B cell (primary cell): ENCODE measurements around the gene INHBB. TPM values are rescaled to one million over a fixed set of nuclear protein-coding genes. Genes with fewer than 3 reads are reported as not detected.

Experiments used
- ATAC-seq: fragments of 200-7000 bp; cut with Tn5 transposase; one replicate; pipeline ENCODE4 v1.10.0; 2021; ENCODE audit warnings: low read depth, mild to moderate bottlenecking, moderate number of reproducible peaks, moderate library complexity
- CTCF ChIA-PET: fragments of 350-600 bp; sonication (Branson Sonifier 250); formaldehyde crosslinking; loops from one replicate; lab custom pipeline; 2021; ENCODE audit warnings: antibody characterized with exemption, inconsistent platforms; lab: Charles Lee
- POLR2A ChIA-PET: fragments of 350-600 bp; sonication (Branson Sonifier 250); formaldehyde crosslinking; loops from one replicate; lab custom pipeline; 2021; ENCODE audit warnings: antibody characterized with exemption; lab: Charles Lee
- DNase-seq: peaks from one replicate; pipeline ENCODE4 v3.0.0; 2013
- H2AFZ ChIP-seq: 2 replicates; pipeline ENCODE4 v1.6.1; 2012; ENCODE audit warnings: mild to moderate bottlenecking, low read depth, low read length; ENCODE audit not compliant: insufficient read depth, poor library complexity, severe bottlenecking
- H3K27ac ChIP-seq, 2 donors: 1 replicate in 1 of 2; 2 replicates in 1 of 2; pipeline ENCODE4 v1.5.1; 2012 to 2013; ENCODE audit warnings: low read length in 2 of 2, mild to moderate bottlenecking in 2 of 2, moderate library complexity in 1 of 2
- H3K27me3 ChIP-seq, 4 experiments: fragments of 200-600 bp in 1 of 4; sonication (generic) in 1 of 4; replicated peaks in 1 of 4; 1 replicate in 2 of 4; 2 replicates in 2 of 4; pipeline versions ENCODE4 v1.6.1 to v1.7.0; 2013 to 2016; ENCODE audit warnings: low read length in 3 of 4, mild to moderate bottlenecking in 2 of 4, mixed read lengths in 1 of 4, moderate library complexity in 1 of 4; ENCODE audit not compliant: insufficient read depth in 4 of 4, control insufficient read depth in 3 of 4; ENCODE audit errors: control extremely low read depth in 1 of 4
- H3K36me3 ChIP-seq, 2 experiments: replicated peaks in 1 of 2; 1 replicate in 1 of 2; 2 replicates in 1 of 2; pipeline versions ENCODE4 v1.6.1 to v1.7.1; 2013; ENCODE audit warnings: low read length in 1 of 2; ENCODE audit not compliant: insufficient read depth in 2 of 2, control insufficient read depth in 1 of 2; ENCODE audit errors: control extremely low read depth in 1 of 2, extremely low read depth in 1 of 2
- H3K4me1 ChIP-seq, 2 donors: fragments of 200-600 bp in 1 of 2; sonication (generic) in 1 of 2; 1 replicate in 1 of 2; 2 replicates in 1 of 2; pipeline versions ENCODE4 v1.5.1 to v1.6.1; 2013 to 2017; ENCODE audit warnings: low read length in 2 of 2; ENCODE audit not compliant: control insufficient read depth in 2 of 2, insufficient read depth in 2 of 2
- H3K4me2 ChIP-seq: replicated peaks from 2 replicates; pipeline ENCODE3; 2012; ENCODE audit warnings: mild to moderate bottlenecking, low read depth, low read length; ENCODE audit not compliant: poor library complexity, severe bottlenecking
- H3K4me3 ChIP-seq, 5 experiments: fragments of 200-600 bp in 1 of 5; sonication (generic) in 1 of 5; 1 replicate in 3 of 5; 2 replicates in 2 of 5; pipeline versions ENCODE4 v1.5.1 to v1.7.0; 2011 to 2016; ENCODE audit warnings: low read length in 4 of 5, mild to moderate bottlenecking in 4 of 5, low read depth in 2 of 5, control low read depth in 1 of 5, moderate library complexity in 1 of 5; ENCODE audit not compliant: insufficient read depth in 1 of 5; ENCODE audit errors: control extremely low read depth in 1 of 5, extremely low read depth in 1 of 5
- H3K79me2 ChIP-seq: fragments of 200-600 bp; sonication (generic); one replicate; pipeline ENCODE4 v1.6.0; 2016; ENCODE audit warnings: low read length; ENCODE audit not compliant: control insufficient read depth, insufficient read depth
- H3K9ac ChIP-seq: fragments of 200-600 bp; sonication (generic); 2 replicates; pipeline ENCODE4 v1.6.1; 2017; ENCODE audit warnings: mild to moderate bottlenecking, low read length, moderate library complexity
- H3K9me3 ChIP-seq, 3 donors: one replicate each; pipeline versions ENCODE4 v1.6.1 to v1.7.1; 2013; ENCODE audit warnings: low read length in 2 of 3; ENCODE audit not compliant: control insufficient read depth in 2 of 3, insufficient read depth in 1 of 3; ENCODE audit errors: control extremely low read depth in 1 of 3
- H4K20me1 ChIP-seq: 2 replicates; pipeline ENCODE4 v1.6.0; 2012; ENCODE audit warnings: mild to moderate bottlenecking, low read length; ENCODE audit not compliant: insufficient read depth, control insufficient read depth, poor library complexity, severe bottlenecking
- H3K27ac Mint-ChIP-seq: one replicate; pipeline ENCODE4 v1.8.0; 2021; ENCODE audit warnings: mixed read lengths
- H3K27me3 Mint-ChIP-seq: one replicate; pipeline ENCODE4 v1.8.0; 2021; ENCODE audit warnings: mixed read lengths
- H3K4me1 Mint-ChIP-seq: one replicate; pipeline ENCODE4 v1.8.0; 2021; ENCODE audit warnings: mixed read lengths
- H3K4me3 Mint-ChIP-seq: one replicate; pipeline ENCODE4 v1.8.0; 2021; ENCODE audit warnings: mixed read lengths
- H3K9me3 Mint-ChIP-seq: one replicate; pipeline ENCODE4 v1.8.0; 2022; ENCODE audit warnings: mixed read lengths; ENCODE audit not compliant: insufficient read depth
- EZH2 ChIP-seq: IDR thresholded peaks from 2 replicates; pipeline ENCODE4 v1.6.1; 2012; ENCODE audit warnings: borderline replicate concordance, low read depth, mild to moderate bottlenecking, moderate library complexity, low read length; ENCODE audit not compliant: insufficient read depth, poor library complexity, severe bottlenecking
- WGBS: methylation state at CpG from one replicate; pipeline ENCODE4 v1.1.5; 2013; ENCODE audit warnings: missing lambda C conversion rate; ENCODE audit not compliant: insufficient coverage; 5-methylcytosine and 5-hydroxymethylcytosine counted together
- intact Hi-C: fragments of 100-400 bp; cut with micrococcal nuclease; formaldehyde crosslinking; loops from one replicate; pipeline ENCODE4 v1.10.0; 2022
- polyA plus RNA-seq: library from polyadenylated mRNA; depleted of rRNA; stranded (reverse); fragments of >200 nt; gene quantifications from 2 replicates; pipeline ENCODE4 v1.2.3, GENCODE V29; 2012
- total RNA-seq, 2 donors: library from RNA; stranded (reverse); fragments of 120-200 nt in 1 of 2; gene quantifications; 1 replicate in 1 of 2; 2 replicates in 1 of 2; pipeline versions ENCODE4 v1.2.3 to v1.2.4, GENCODE V29; 2013 to 2022
- TF ChIP-seq, protein P1 (sequence below): fragments of 200-600 bp; IDR thresholded peaks from one replicate; pipeline ENCODE4 v1.8.0; 2022; ENCODE audit warnings: antibody characterized with exemption, mild to moderate bottlenecking

Gene INHBB
- total and polyA plus RNA-seq, 2 donors (not counting 1 experiment from before 2014, with no cell fraction given) = 0.03 TPM; not detected in 1

GRCh38 chr2:120367221-120367620, 21.3 kb downstream of the INHBB start:
- no peak overlapping the region for H3K27ac Mint-ChIP-seq
- Histone ChIP-seq H3K9me3 (no peaks in the 10 kb centered on the region), H3K79me2 (no peaks in the 10 kb centered on the region), H3K27ac (no peak overlapping the region), H3K27me3 (no peaks in the 10 kb centered on the region), H3K4me3 (no peak overlapping the region), H3K4me1 (no peaks in the 10 kb centered on the region), H4K20me1 (no peaks in the 10 kb centered on the region), H2AFZ (no peak overlapping the region), H3K9ac (no peak overlapping the region), H3K4me2 (no peak overlapping the region), H3K36me3 (no peaks in the 10 kb centered on the region)
- ATAC-seq (no peak), DNase-seq (no peak)
- TF ChIP-seq EZH2 = no peak
- TF ChIP-seq, protein P1, sequence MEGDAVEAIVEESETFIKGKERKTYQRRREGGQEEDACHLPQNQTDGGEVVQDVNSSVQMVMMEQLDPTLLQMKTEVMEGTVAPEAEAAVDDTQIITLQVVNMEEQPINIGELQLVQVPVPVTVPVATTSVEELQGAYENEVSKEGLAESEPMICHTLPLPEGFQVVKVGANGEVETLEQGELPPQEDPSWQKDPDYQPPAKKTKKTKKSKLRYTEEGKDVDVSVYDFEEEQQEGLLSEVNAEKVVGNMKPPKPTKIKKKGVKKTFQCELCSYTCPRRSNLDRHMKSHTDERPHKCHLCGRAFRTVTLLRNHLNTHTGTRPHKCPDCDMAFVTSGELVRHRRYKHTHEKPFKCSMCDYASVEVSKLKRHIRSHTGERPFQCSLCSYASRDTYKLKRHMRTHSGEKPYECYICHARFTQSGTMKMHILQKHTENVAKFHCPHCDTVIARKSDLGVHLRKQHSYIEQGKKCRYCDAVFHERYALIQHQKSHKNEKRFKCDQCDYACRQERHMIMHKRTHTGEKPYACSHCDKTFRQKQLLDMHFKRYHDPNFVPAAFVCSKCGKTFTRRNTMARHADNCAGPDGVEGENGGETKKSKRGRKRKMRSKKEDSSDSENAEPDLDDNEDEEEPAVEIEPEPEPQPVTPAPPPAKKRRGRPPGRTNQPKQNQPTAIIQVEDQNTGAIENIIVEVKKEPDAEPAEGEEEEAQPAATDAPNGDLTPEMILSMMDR = no peak
- no peaks in the 10 kb centered on the region for H3K9me3 Mint-ChIP-seq
- CTCF ChIA-PET = no interaction called here
- no peaks in the 10 kb centered on the region for H3K4me1 Mint-ChIP-seq
- H3K27me3 Mint-ChIP-seq = peaks cover 14% of the 10 kb centered on the region
- POLR2A ChIA-PET = no interaction called here
- 69% methylated on average over 6 of the region's 8 CpGs for WGBS
- H3K4me3 Mint-ChIP-seq = no peak overlapping the region
- intact Hi-C loops = no loop called here

DNA sequence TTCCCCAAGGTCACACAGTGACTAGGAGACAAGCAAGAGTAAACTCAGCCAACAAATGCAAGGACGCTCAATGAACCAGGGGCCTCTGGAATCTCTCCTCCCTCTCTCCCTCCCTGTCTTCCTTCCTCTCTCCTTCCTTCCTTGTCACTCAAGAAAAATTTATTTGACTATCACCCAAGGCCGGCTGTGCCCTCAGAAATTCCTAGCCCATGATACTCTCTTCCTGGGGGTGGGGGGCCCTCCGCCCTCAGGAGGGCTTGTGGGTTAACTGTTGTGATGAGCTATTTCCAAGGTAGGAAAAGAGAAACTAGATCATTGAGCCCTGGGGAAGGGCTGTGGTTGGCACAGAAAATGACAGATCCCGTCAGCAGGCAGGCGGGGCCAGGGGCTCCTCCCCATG, 21.7 kb downstream of the INHBB start:
- 39% methylated on average over 3 of the region's 5 CpGs for WGBS
- Histone ChIP-seq H3K4me2 (no peak overlapping the region), H3K27me3 (no peaks in the 10 kb centered on the region), H3K79me2 (no peaks in the 10 kb centered on the region), H4K20me1 (no peaks in the 10 kb centered on the region), H3K9ac (no peak overlapping the region), H3K4me1 (no peaks in the 10 kb centered on the region), H3K9me3 (no peaks in the 10 kb centered on the region), H3K4me3 (no peak overlapping the region), H2AFZ (no peak overlapping the region), H3K36me3 (no peaks in the 10 kb centered on the region), H3K27ac (no peak overlapping the region)
- POLR2A ChIA-PET = no interaction called here
- CTCF ChIA-PET = no interaction called here
- ATAC-seq = no peak
- H3K9me3 Mint-ChIP-seq = no peaks in the 10 kb centered on the region
- peaks cover 14% of the 10 kb centered on the region for H3K27me3 Mint-ChIP-seq
- no peak overlapping the region for H3K27ac Mint-ChIP-seq
- no peak overlapping the region for H3K4me3 Mint-ChIP-seq
- intact Hi-C loops = no loop called here
- H3K4me1 Mint-ChIP-seq = no peaks in the 10 kb centered on the region
- no peak for DNase-seq
- TF ChIP-seq, protein P1 = no peak
- TF ChIP-seq EZH2 = no peak
